Aorta (tissue), 5 donors: ENCODE results near the gene MARK3. TPM values are rescaled to one million over a fixed set of nuclear protein-coding genes. Genes with fewer than 3 reads are reported as not detected.

Source experiments
- ATAC-seq: fragments of 200-7000 bp; cut with Tn5 transposase; one replicate; pipeline ENCODE4 v1.9.1; 2022; ENCODE audit warnings: moderate library complexity; ENCODE audit not compliant: low FRiP score
- DNase-seq, 2 donors: peaks; one replicate each; pipeline ENCODE4 v3.0.0-alpha.2; 2020
- H3K27ac ChIP-seq, 2 donors: one replicate each; pipeline ENCODE4 v1.5.1; 2013; ENCODE audit warnings: low read length in 2 of 2, mild to moderate bottlenecking in 2 of 2, moderate library complexity in 2 of 2, control low read depth in 1 of 2, inconsistent platforms in 1 of 2, low read depth in 1 of 2
- H3K27me3 ChIP-seq, 2 donors: one replicate each; pipeline ENCODE4 v1.6.1; 2013; ENCODE audit warnings: control low read depth in 1 of 2, low read length in 1 of 2, mild to moderate bottlenecking in 1 of 2, moderate library complexity in 1 of 2; ENCODE audit not compliant: insufficient read depth in 2 of 2, control insufficient read depth in 1 of 2
- H3K36me3 ChIP-seq, 2 donors: one replicate each; pipeline ENCODE4 v1.6.1; 2013; ENCODE audit warnings: control low read depth in 1 of 2, low read length in 1 of 2, mild to moderate bottlenecking in 1 of 2; ENCODE audit not compliant: insufficient read depth in 2 of 2, control insufficient read depth in 1 of 2
- H3K4me1 ChIP-seq, 2 donors: one replicate each; pipeline ENCODE4 v1.6.1; 2013; ENCODE audit warnings: low read length in 2 of 2, control low read depth in 1 of 2, mild to moderate bottlenecking in 1 of 2, moderate library complexity in 1 of 2; ENCODE audit not compliant: insufficient read depth in 2 of 2, control insufficient read depth in 1 of 2
- H3K4me3 ChIP-seq, 2 donors: one replicate each; pipeline ENCODE4 v1.5.1; 2013; ENCODE audit warnings: low read length in 2 of 2, control low read depth in 1 of 2, mild to moderate bottlenecking in 1 of 2
- H3K9me3 ChIP-seq: one replicate; pipeline ENCODE4 v1.6.1; 2013; ENCODE audit warnings: mild to moderate bottlenecking, low read length; ENCODE audit not compliant: control insufficient read depth
- WGBS, 2 donors: extraction: QIAGEN DNeasy Blood & Tissue Kit; methylation state at CpG; one replicate each; pipeline ENCODE4 v1.1.7; 2013; 5-methylcytosine and 5-hydroxymethylcytosine counted together
- intact Hi-C, 2 donors: fragments of 100-400 bp; cut with DNase I; formaldehyde crosslinking; loops; one replicate each; pipeline versions ENCODE4 v1.14.2 to v1.15.0; 2022
- polyA plus RNA-seq, 2 donors: library from polyadenylated mRNA; stranded (reverse); fragments of 200-250 nt; gene quantifications; one replicate each; pipeline ENCODE4 v1.2.3, GENCODE V29; 2013
- total RNA-seq, 2 donors: library from RNA; stranded (reverse); fragmentation: NEBNext Ultra II Directional; extraction: Animal tissue kit (Norgen Biotek cat#: 25700); gene quantifications; one replicate each; pipeline ENCODE4 v1.2.1, GENCODE V29; 2021
- donor health status: healthy with polysubstance abuse.
- donor health status: Bipolar disorder and iron deficiency.
- donor health status: DM: no; HTN: no; CAD: no.
- donor health status: DM: no; HTN: no; CAD: no.
- donor health status: DM: yes; HTN: yes; CAD: no.

The MARK3 gene
- total and polyA plus RNA-seq, 4 donors = 21.7 to 121 (median 86.0) TPM

DNA sequence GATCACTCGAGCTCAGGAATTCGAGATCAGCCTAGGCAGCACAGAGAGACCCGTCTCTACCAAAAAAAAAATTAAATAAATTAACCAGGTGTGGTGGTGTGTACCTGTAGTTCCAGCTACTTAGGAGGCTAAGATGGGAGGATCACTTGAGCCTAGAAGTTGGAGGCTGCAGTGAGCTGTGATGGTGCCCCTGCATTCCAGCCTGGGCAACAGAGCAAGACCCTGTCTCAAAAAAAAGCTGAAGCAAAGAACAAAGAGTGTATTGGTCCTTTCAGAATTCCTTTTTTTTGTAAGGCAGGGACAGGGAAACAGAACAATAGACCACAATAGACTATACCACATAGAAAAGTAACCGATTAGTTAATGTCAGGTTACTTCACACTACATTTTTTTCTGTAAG lies 47.4 kb downstream of the MARK3 start:
- H3K36me3 ChIP-seq = no peaks in the 10 kb centered on the region
- no peak overlapping the region for H3K27ac ChIP-seq
- no peaks in the 10 kb centered on the region for H3K9me3 ChIP-seq
- no peak overlapping the region for H3K4me3 ChIP-seq
- ATAC-seq (no peak), DNase-seq (no peak)
- H3K4me1 ChIP-seq = peaks cover 2 to 6% of the 10 kb centered on the region in 2 donors
- intact Hi-C loops = loop anchor here (5.0 kb wide), 2 partner anchors 35 to 45 kb away; partner anchors contain the start of gene MARK3 (in 1 of the 2)
- WGBS, 2 donors = 90 to 91% methylated on average over 4 of the region's 4 CpGs
- no peaks in the 10 kb centered on the region for H3K27me3 ChIP-seq

DNA sequence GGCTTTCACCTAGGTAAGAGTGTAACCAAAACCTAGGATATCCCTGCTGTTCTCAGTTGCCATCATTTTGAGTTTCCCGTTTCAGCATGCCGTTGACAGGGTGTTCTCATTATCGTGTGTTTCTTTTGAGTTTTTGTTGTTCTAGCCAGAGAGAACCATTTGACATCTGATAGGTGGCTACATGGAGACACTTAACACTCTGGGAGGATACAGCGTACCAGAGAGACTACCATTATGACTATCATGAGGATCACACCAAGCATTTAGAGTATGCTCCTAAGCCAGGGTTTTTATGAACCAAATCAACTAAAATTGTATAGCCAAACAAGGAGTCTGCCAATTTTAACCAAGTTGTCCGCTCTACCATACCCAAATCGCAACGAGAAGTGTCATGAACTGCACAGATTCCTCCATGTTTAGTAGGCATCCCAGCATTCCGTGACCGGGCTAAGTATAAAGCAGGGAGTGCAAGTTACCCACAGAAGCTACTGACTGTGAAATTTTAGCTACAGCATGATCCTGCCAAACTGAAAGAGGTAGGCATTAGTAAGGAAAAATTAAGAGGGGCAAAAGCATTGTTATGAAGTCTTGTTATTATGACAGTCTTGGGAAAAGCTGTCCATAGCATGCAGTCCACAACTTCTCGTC lies 48.8 kb downstream of the MARK3 start:
- Histone ChIP-seq H3K4me1 (peaks cover 2 to 6% of the 10 kb centered on the region in 2 donors), H3K27ac (peak overlapping the region in 1 of 2 donors; percentile 38), H3K27me3 (no peaks in the 10 kb centered on the region), H3K4me3 (no peak overlapping the region), H3K9me3 (no peaks in the 10 kb centered on the region), H3K36me3 (no peaks in the 10 kb centered on the region)
- ATAC-seq = no peak
- intact Hi-C loops = loop anchor here (5.0 kb wide), 2 partner anchors 37 to 47 kb away; partner anchors contain the start of gene MARK3 (in 1 of the 2)
- no peak for DNase-seq
- WGBS, 2 donors = 85 to 91% methylated on average over 10 of the region's 10 CpGs

GRCh38 chr14:103434868-103435442 lies 49.7 kb downstream of the MARK3 start:
- DNase-seq (no peak), ATAC-seq (peak; percentile 80)
- H3K27ac ChIP-seq = peak overlapping the region in 1 of 2 donors; percentile 51
- no peaks in the 10 kb centered on the region for H3K9me3 ChIP-seq
- no peak overlapping the region for H3K4me3 ChIP-seq
- intact Hi-C loops = loop anchor here (5.0 kb wide), 2 partner anchors 38 to 48 kb away; partner anchors contain the start of gene MARK3 (in 1 of the 2)
- WGBS, 2 donors = 35 to 36% methylated on average over 6 of the region's 6 CpGs
- H3K4me1 ChIP-seq = peaks cover 2 to 6% of the 10 kb centered on the region in 2 donors
- no peaks in the 10 kb centered on the region for H3K27me3 ChIP-seq
- no peaks in the 10 kb centered on the region for H3K36me3 ChIP-seq

DNA sequence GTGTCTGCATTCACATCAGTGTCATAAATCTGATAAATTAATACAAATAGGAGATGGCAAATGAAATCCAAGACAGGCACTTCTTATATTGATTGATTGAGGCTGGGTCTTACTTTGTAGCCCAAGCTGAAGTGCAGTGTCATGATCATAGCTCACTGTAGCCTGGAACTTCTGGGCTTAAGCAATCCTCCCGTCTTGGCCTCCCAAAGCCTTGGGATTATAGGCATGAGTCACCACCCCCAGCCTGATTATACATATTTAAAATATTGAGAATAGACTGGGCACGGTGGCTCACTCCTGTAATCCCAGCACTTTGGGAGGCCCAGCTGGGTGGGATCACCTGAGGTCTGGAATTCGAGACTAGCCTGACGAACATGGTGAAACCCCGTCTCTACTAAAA lies 51.3 kb downstream of the MARK3 start:
- Histone ChIP-seq H3K9me3 (no peaks in the 10 kb centered on the region), H3K27me3 (no peaks in the 10 kb centered on the region), H3K4me1 (peaks cover 0 to 6% of the 10 kb centered on the region in 2 donors), H3K36me3 (no peaks in the 10 kb centered on the region), H3K4me3 (no peak overlapping the region), H3K27ac (no peak overlapping the region)
- 85 to 94% methylated on average over 5 of the region's 5 CpGs for WGBS, 2 donors
- ATAC-seq (no peak), DNase-seq (no peak)
- intact Hi-C loops = no loop called here

- Histone ChIP-seq H3K27me3 (no peaks in the 10 kb centered on the region), H3K4me1 (no peaks in the 10 kb centered on the region), H3K4me3 (no peak overlapping the region), H3K27ac (no peak overlapping the region), H3K36me3 (no peaks in the 10 kb centered on the region), H3K9me3 (no peaks in the 10 kb centered on the region)
- WGBS, 2 donors = 93 to 95% methylated on average over 6 of the region's 6 CpGs
- DNase-seq = no peak
- ATAC-seq = no peak
- intact Hi-C loops = no loop called here
These were observed 57.1 kb downstream of the MARK3 start for GRCh38 chr14:103442288-103442687.

DNA sequence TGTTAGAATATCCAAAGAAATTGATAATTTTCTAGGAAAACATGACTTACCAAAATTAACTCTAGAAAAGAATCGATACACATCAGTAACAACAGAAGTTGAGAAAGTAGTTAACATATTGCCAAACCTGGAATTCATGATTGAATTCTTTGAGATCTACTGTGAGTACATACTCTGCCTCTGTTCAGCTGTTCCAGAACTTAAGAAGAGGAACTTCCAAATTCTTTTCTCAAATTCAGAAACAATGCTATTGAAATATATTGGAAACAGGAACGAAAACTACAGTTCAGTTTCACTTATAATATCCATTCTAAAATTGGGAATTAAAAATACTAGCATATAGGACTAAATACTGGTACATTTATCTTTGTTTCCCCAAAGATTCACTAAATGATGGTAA lies 57.9 kb downstream of the MARK3 start:
- no peak for ATAC-seq
- Histone ChIP-seq H3K36me3 (no peaks in the 10 kb centered on the region), H3K4me1 (no peaks in the 10 kb centered on the region), H3K27ac (no peak overlapping the region), H3K27me3 (no peaks in the 10 kb centered on the region), H3K9me3 (no peaks in the 10 kb centered on the region), H3K4me3 (no peak overlapping the region)
- WGBS, 2 donors = 89 to 92% methylated on average over 2 of the region's 2 CpGs
- intact Hi-C loops = no loop called here
- no peak for DNase-seq

DNA sequence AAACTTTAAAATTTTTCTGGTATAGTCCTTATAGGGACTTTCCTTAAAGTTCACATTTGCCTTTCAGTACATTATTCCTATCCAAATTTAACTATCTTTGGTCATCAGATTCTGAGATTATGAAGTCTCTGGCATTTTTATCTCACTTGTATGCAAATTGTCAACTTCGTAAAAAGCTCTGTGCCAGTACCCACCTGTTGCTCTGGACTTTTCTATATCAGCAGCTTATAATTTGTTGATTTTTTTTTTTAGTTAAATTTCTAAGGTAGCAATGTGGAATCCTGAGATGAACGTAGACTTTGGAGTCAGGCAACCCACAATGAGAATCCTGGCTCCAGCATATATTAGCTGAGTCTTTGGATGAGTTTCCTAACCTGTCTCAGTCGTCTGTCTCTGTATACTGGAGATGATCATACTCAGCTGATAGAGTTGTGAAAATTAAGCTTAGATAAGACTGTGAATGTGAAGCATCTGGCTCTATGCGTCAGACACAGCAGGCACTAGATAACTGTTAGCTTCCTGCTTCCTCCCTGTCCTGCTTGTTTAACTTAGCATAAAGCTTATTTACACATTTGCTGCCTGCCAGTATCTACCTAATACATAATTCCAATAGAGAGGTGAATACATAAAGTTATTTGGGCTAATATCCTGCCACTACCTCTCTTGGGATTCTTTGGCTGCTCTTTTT lies 59.8 kb downstream of the MARK3 start:
- intact Hi-C loops = no loop called here
- 70 to 79% methylated on average over 4 of the region's 4 CpGs for WGBS, 2 donors
- no peaks in the 10 kb centered on the region for H3K4me1 ChIP-seq
- ATAC-seq = no peak
- no peaks in the 10 kb centered on the region for H3K27me3 ChIP-seq
- no peaks in the 10 kb centered on the region for H3K36me3 ChIP-seq
- DNase-seq = no peak
- H3K4me3 ChIP-seq = no peak overlapping the region
- H3K9me3 ChIP-seq = no peaks in the 10 kb centered on the region
- H3K27ac ChIP-seq = no peak overlapping the region

DNA sequence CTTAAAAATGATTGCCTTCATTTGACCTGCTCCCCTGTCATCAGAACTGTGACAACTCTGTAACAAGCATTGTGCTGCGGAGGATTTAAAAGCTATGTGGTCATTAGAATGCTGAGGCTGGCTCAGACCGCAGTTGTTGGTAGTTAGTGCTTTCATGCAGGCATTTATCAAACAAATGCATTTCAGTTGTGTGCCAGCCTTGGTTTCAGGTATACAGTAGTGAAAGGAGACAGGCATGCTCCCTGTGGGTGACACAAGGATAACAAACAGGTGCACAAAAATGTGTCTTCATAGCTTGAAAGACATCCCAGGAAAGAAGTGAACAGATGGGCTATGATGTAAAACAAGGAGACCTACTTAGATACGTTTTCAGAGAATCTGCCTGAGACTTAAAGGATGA lies 60.6 kb downstream of the MARK3 start:
- H3K36me3 ChIP-seq = no peaks in the 10 kb centered on the region
- intact Hi-C loops = no loop called here
- no peaks in the 10 kb centered on the region for H3K9me3 ChIP-seq
- H3K27me3 ChIP-seq = no peaks in the 10 kb centered on the region
- H3K27ac ChIP-seq = no peak overlapping the region
- no peak for DNase-seq
- H3K4me1 ChIP-seq = no peaks in the 10 kb centered on the region
- ATAC-seq = no peak
- no peak overlapping the region for H3K4me3 ChIP-seq
- 71 to 78% methylated on average over 3 of the region's 3 CpGs for WGBS, 2 donors
